ENCODE data around the gene YY1. TPM values are rescaled to one million over a fixed set of nuclear protein-coding genes. Genes with fewer than 3 reads are reported as not detected.

YY1 gene
- total RNA-seq, 6 experiments from 2014 or later, result 24.4 to 52.5 (median 36.1) TPM

DNA sequence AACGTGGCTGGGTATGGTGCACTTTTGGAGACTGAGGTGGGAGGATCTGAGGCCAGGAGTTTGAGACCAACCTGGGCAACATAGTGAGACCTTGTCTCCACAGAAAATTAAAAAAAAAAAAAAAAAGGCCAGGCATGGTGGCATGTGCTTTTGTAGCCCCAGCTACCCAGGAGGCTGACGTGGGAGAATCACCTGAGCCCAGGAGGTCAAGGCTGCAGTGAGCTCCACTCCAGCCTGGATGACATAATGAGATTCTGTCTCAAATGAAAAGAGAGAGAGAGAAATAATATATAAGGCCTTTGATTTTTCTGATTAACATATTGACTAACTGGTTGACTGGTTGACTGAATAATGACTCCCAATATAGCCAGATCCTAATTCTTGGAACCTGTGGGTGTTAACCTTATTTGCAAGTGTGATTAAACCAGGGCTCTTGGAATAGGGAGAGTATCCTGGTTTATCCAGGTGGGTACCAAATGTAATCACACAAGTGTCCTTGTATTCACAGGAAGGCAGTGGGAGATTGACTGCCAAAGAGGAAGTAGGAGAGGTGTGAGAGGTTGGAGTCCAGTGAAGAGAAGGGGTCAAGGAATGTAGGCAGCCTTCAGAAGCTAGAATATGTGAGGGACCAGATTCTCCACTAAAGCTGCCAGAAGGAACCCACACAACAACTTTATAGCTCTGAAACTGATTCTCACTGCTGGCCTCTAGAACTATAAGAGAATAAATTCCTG, 12.0 kb downstream of the YY1 start:
- peaks cover 0 to 43% (median 15%) of the 10 kb centered on the region in 4 donors for H3K4me1 ChIP-seq
- H3K36me3 ChIP-seq, result no peaks in the 10 kb centered on the region
- 55% methylated on average over 2 of the region's 2 CpGs for WGBS (ENCODE audit: insufficient coverage, low coverage, low lambda C conversion rate, missing lambda C conversion rate)
- ATAC-seq (peak in 2 of 4 donors; percentile 43 to 49), DNase-seq (no peak)
- H3K27me3 ChIP-seq, result no peaks in the 10 kb centered on the region
- H3K4me3 ChIP-seq, result no peak overlapping the region
- H3K9me3 ChIP-seq, result no peaks in the 10 kb centered on the region
- no peak overlapping the region for H3K27ac ChIP-seq
- TF ChIP-seq, protein P1, sequence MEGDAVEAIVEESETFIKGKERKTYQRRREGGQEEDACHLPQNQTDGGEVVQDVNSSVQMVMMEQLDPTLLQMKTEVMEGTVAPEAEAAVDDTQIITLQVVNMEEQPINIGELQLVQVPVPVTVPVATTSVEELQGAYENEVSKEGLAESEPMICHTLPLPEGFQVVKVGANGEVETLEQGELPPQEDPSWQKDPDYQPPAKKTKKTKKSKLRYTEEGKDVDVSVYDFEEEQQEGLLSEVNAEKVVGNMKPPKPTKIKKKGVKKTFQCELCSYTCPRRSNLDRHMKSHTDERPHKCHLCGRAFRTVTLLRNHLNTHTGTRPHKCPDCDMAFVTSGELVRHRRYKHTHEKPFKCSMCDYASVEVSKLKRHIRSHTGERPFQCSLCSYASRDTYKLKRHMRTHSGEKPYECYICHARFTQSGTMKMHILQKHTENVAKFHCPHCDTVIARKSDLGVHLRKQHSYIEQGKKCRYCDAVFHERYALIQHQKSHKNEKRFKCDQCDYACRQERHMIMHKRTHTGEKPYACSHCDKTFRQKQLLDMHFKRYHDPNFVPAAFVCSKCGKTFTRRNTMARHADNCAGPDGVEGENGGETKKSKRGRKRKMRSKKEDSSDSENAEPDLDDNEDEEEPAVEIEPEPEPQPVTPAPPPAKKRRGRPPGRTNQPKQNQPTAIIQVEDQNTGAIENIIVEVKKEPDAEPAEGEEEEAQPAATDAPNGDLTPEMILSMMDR (IDR thresholded peaks at IDR 0.05), result no peak
- no peak for TF ChIP-seq POLR2A (IDR thresholded peaks at IDR 0.05)
- intact Hi-C loops (cut with DNase I), result no loop called here

DNA sequence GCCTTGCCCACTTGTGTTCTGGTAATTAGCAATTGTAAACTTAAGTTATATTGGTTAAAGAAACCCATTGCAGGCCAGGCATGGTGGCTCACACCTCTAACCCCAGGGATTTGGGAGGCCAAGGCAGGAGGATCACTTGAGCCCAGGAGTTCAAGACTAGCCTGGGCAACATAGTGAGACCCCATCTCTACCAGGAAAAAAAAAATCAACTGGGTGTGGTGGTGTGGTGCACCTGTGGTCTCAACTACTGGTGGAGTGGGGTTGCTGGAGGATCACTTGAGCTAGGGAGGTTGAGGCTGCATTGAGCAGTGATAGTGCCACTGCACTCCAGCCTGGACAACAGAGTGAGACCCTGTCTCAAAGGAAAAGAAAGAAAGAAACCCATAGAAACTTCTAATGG, 13.7 kb downstream of the YY1 start:
- intact Hi-C loops (cut with DNase I), result no loop called here
- Histone ChIP-seq H3K4me3 (no peak overlapping the region), H3K9me3 (no peaks in the 10 kb centered on the region), H3K4me1 (peaks cover 0 to 28% (median 8%) of the 10 kb centered on the region in 4 donors), H3K36me3 (no peaks in the 10 kb centered on the region), H3K27me3 (no peaks in the 10 kb centered on the region), H3K27ac (no peak overlapping the region)
- DNase-seq (no peak), ATAC-seq (no peak)
- TF ChIP-seq, protein P1 (IDR thresholded peaks at IDR 0.05), result no peak
- TF ChIP-seq POLR2A (IDR thresholded peaks at IDR 0.05), result no peak

DNA sequence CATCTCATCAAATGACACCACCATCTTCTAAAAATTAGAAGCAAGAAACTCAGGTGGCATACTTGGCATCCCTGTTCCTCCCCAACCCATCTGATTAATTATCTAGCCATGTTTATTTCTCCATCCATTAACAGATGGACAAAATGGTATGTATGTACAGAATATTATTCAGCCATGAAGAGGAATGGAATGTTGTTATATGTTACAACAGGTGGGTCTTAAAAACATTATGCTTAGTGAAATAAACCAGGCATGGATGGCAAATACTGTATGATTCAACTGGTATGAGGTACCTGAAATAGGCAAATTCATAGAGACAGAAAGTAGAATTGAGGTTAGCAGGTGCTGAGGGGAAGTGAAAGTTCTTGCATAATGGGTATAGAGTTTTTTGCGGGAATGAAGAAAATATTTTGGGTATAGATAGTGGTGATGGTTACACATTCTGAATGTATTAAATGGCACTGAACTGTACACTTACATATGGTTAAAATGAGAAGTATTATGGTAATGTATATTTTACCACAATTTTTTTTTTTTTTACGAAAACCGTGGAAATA, 17.5 kb downstream of the YY1 start:
- Histone ChIP-seq H3K9me3 (no peaks in the 10 kb centered on the region), H3K27ac (no peak overlapping the region), H3K36me3 (no peaks in the 10 kb centered on the region), H3K4me1 (peaks cover 0 to 19% (median under 1%) of the 10 kb centered on the region in 4 donors), H3K4me3 (no peak overlapping the region), H3K27me3 (no peaks in the 10 kb centered on the region)
- ATAC-seq (no peak), DNase-seq (no peak)
- intact Hi-C loops (cut with DNase I), result no loop called here
- TF ChIP-seq, protein P1 (IDR thresholded peaks at IDR 0.05), result no peak
- no peak for TF ChIP-seq POLR2A (IDR thresholded peaks at IDR 0.05)
- 90% methylated on average over 3 of the region's 3 CpGs for WGBS (ENCODE audit: insufficient coverage, low coverage, low lambda C conversion rate, missing lambda C conversion rate)

DNA sequence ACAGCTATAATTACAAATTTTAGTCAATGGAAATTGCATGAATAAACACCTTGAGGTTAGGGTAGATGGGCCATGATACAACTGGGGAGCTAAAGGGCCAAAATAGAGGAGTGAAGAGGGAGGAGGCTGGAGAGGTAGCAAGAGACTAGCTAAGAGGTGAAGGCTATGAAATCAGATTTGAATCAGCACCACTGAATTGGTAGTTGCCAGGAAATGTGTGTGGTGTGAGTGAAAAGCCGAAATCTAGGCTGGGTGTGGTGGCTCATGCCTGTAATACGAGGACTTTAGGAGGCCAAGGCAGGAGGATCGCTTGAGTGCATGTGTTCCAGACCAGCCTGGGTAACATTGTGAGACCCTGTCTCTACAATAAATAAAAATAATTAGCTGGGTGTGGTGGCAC, 22.7 kb downstream of the YY1 start:
- ATAC-seq, result no peak
- TF ChIP-seq, protein P1 (IDR thresholded peaks at IDR 0.05), result no peak
- no peak for TF ChIP-seq POLR2A (IDR thresholded peaks at IDR 0.05)

More for the DNA sequence above, 22.7 kb downstream of the YY1 start:
- Histone ChIP-seq H3K4me3 (no peak overlapping the region), H3K27ac (no peak overlapping the region), H3K36me3 (peaks cover 0 to 19% (median 3%) of the 10 kb centered on the region in 4 donors), H3K27me3 (no peaks in the 10 kb centered on the region), H3K9me3 (no peaks in the 10 kb centered on the region), H3K4me1 (peaks cover 0 to 16% (median 0%) of the 10 kb centered on the region in 4 donors)
- intact Hi-C loops (cut with DNase I), result no loop called here
- WGBS (ENCODE audit: insufficient coverage, low coverage, low lambda C conversion rate, missing lambda C conversion rate), result 82% methylated on average over 3 of the region's 3 CpGs
- DNase-seq, result no peak

All from right lobe of liver (tissue), 6 donors.